Esophagus squamous epithelium (tissue), 4 donors: ENCODE measurements around the gene MICAL1.

Source experiments
- POLR2A ChIP-seq, 4 donors: fragments of 450-650 bp; IDR thresholded peaks; one replicate each; pipeline ENCODE4 v1.6.1; 2017; ENCODE audit warnings: antibody characterized with exemption in 4 of 4, mild to moderate bottlenecking in 4 of 4, moderate library complexity in 3 of 4
- TF ChIP-seq, protein P1 (sequence below), 6 experiments: fragments of 450-650 bp in 4 of 6; fragments of 200-600 bp in 2 of 6; sonication (generic) in 2 of 6; IDR thresholded peaks; one replicate each; pipeline ENCODE4 v1.5.1; 2016 to 2019; ENCODE audit warnings: antibody characterized with exemption in 6 of 6, mild to moderate bottlenecking in 4 of 6, moderate library complexity in 4 of 6

DNA sequence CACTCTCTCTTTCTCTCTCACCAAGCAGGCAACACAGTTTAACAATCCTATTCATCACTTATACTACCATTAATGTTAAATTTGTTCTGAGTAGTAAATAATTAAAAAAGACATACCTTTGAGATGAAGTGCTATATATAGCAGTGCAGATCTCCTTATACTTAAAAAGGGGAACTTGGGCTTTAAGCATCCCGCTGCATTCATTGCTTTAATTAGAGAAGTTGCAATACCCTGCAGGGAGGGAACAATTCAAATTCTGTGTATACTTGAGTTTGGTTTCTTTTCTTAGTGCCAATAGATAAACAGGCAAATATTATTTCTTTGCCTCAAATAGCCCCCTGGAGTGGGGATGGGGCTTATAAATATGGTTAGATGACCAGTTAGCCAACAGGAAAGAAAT, 38.3 kb upstream of the MICAL1 start:
- TF ChIP-seq, protein P1, sequence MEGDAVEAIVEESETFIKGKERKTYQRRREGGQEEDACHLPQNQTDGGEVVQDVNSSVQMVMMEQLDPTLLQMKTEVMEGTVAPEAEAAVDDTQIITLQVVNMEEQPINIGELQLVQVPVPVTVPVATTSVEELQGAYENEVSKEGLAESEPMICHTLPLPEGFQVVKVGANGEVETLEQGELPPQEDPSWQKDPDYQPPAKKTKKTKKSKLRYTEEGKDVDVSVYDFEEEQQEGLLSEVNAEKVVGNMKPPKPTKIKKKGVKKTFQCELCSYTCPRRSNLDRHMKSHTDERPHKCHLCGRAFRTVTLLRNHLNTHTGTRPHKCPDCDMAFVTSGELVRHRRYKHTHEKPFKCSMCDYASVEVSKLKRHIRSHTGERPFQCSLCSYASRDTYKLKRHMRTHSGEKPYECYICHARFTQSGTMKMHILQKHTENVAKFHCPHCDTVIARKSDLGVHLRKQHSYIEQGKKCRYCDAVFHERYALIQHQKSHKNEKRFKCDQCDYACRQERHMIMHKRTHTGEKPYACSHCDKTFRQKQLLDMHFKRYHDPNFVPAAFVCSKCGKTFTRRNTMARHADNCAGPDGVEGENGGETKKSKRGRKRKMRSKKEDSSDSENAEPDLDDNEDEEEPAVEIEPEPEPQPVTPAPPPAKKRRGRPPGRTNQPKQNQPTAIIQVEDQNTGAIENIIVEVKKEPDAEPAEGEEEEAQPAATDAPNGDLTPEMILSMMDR (IDR thresholded peaks at IDR 0.05): no peak
- no peak for TF ChIP-seq POLR2A (IDR thresholded peaks at IDR 0.05)
